Stimulated activated CD8-positive, alpha-beta memory T cell treated with anti-CD3 and anti-CD28 coated beads, Interleukin-7, amount 100 ng/mL, for 48 hours (primary cell): ENCODE measurements around the gene HIBADH.
A peak's percentile ranks its signal among the peaks of the same experiment; 100 is the strongest.

Experiments used
- DNase-seq, 2 donors: peaks; one replicate each; pipeline ENCODE4 v3.0.0-alpha.2; 2020; ENCODE audit warnings: low read depth in 1 of 2; ENCODE audit errors: extremely low read depth in 1 of 2

The HIBADH gene

GRCh38 chr7:27662490-27663205 lies at the start of gene HIBADH:
TSS of gene HIBADH (minus strand) at chr7:27662883. CDS start at chr7:27662788, 95 bp downstream.
- DNase-seq = peak; percentile 86 to 92

GRCh38 chr7:27712217-27712616 lies 49.5 kb upstream of the HIBADH start:
- DNase-seq = no peak

GRCh38 chr7:27709137-27710075 lies 46.7 kb upstream of the HIBADH start:
- no peak for DNase-seq

- no peak for DNase-seq
These were observed 45.8 kb upstream of the HIBADH start for GRCh38 chr7:27708485-27708884.

GRCh38 chr7:27705200-27705594 lies 42.5 kb upstream of the HIBADH start:
- DNase-seq = no peak

- no peak for DNase-seq
These were observed 41.9 kb upstream of the HIBADH start for GRCh38 chr7:27704422-27705199.

- DNase-seq = no peak
These were observed 40.5 kb upstream of the HIBADH start for GRCh38 chr7:27703181-27703580.

GRCh38 chr7:27700501-27700900 lies 37.8 kb upstream of the HIBADH start:
- DNase-seq = no peak

GRCh38 chr7:27699751-27700150 lies 37.1 kb upstream of the HIBADH start:
- DNase-seq = no peak

GRCh38 chr7:27697861-27698430 lies 35.3 kb upstream of the HIBADH start:
- DNase-seq = no peak

- no peak for DNase-seq
These were observed 32.4 kb upstream of the HIBADH start for GRCh38 chr7:27695096-27695495.

GRCh38 chr7:27693794-27694193 lies 31.1 kb upstream of the HIBADH start:
- no peak for DNase-seq

- no peak for DNase-seq
These were observed 28.0 kb upstream of the HIBADH start for GRCh38 chr7:27690649-27691048.

GRCh38 chr7:27689591-27690164 lies 27.0 kb upstream of the HIBADH start:
- DNase-seq = no peak

- no peak for DNase-seq
These were observed 26.5 kb upstream of the HIBADH start for GRCh38 chr7:27689150-27689549.

GRCh38 chr7:27688646-27689045 lies 26.0 kb upstream of the HIBADH start:
- DNase-seq = no peak

GRCh38 chr7:27688056-27688455 lies 25.4 kb upstream of the HIBADH start:
- no peak for DNase-seq

- DNase-seq = no peak
These were observed 23.6 kb upstream of the HIBADH start for GRCh38 chr7:27686315-27686714.

GRCh38 chr7:27685893-27686292 lies 23.2 kb upstream of the HIBADH start:
- no peak for DNase-seq

GRCh38 chr7:27685209-27685608 lies 22.5 kb upstream of the HIBADH start:
- no peak for DNase-seq

- no peak for DNase-seq
These were observed 21.8 kb upstream of the HIBADH start for GRCh38 chr7:27684491-27684890.
